Mucosa of descending colon (tissue), 3 donors: ENCODE measurements around the gene LINS1. TPM values are rescaled to one million over a fixed set of nuclear protein-coding genes. Genes with fewer than 3 reads are reported as not detected.

ENCODE experiments used
- ATAC-seq: fragments of 200-7000 bp; cut with Tn5 transposase; one replicate; pipeline ENCODE4 v1.9.1; 2020; ENCODE audit warnings: mild to moderate bottlenecking, moderate library complexity
- DNase-seq, 3 donors: peaks; one replicate each; pipeline ENCODE4 v3.0.0-alpha.2; 2020
- H3K36me3 ChIP-seq: fragments of 200-600 bp; one replicate; pipeline ENCODE4 v1.8.0; 2021; ENCODE audit warnings: low read depth, mild to moderate bottlenecking
- H3K4me1 ChIP-seq: fragments of 200-600 bp; one replicate; pipeline ENCODE4 v1.8.0; 2021; ENCODE audit warnings: low read depth, mild to moderate bottlenecking
- H3K4me3 ChIP-seq: fragments of 200-600 bp; one replicate; pipeline ENCODE4 v1.8.0; 2021; ENCODE audit warnings: mild to moderate bottlenecking
- H3K9me3 ChIP-seq: fragments of 200-600 bp; one replicate; pipeline ENCODE4 v1.8.0; 2021; ENCODE audit warnings: mild to moderate bottlenecking
- CTCF ChIP-seq: fragments of 200-600 bp; IDR thresholded peaks from one replicate; pipeline ENCODE4 v1.8.0; 2022; ENCODE audit warnings: antibody characterized with exemption, mild to moderate bottlenecking
- intact Hi-C, 2 donors: fragments of 100-400 bp; cut with DNase I in 1 of 2; cut with micrococcal nuclease in 1 of 2; formaldehyde crosslinking; loops; one replicate each; pipeline versions ENCODE4 v1.11.0 to v1.11.1; 2022; cut with DNase I, micrococcal nuclease
- total RNA-seq, 3 donors: library from RNA; stranded (reverse); fragmentation: NEBNext Ultra II Directional in 2 of 3; extraction: Animal tissue kit (Norgen Biotek cat#: 25700) in 2 of 3; gene quantifications; one replicate each; pipeline versions ENCODE4 v1.2.1 to v1.2.4, GENCODE V29; 2021 to 2023
- donor health status: DM: no; HTN: no; CAD: no; lungs with moderate emphysema.
- donor health status: DM: no; HTN: no; CAD: no.
- donor health status: DM: no; HTN: yes; CAD: no.

Gene LINS1
- total RNA-seq, 3 donors from 2014 or later = 18.6 to 32.0 (median 24.2) TPM

- H3K4me3 ChIP-seq = no peak overlapping the region
- intact Hi-C loops = loop anchor here (10.0 kb wide), 2 partner anchors 215 to 225 kb away; partner anchors contain the start of gene ADAMTS17 (in 1 of the 2)
- no peak for TF ChIP-seq CTCF
- H3K9me3 ChIP-seq = no peaks in the 10 kb centered on the region
- H3K4me1 ChIP-seq = no peaks in the 10 kb centered on the region
- no peak for DNase-seq
- ATAC-seq = no peak
- no peaks in the 10 kb centered on the region for H3K36me3 ChIP-seq
Observed at GRCh38 chr15:100569391-100569790, 32.6 kb downstream of the LINS1 start.

GRCh38 chr15:100566850-100567628 lies 34.9 kb downstream of the LINS1 start:
- no peaks in the 10 kb centered on the region for H3K36me3 ChIP-seq
- no peak for TF ChIP-seq CTCF
- DNase-seq = no peak
- H3K4me3 ChIP-seq = no peak overlapping the region
- intact Hi-C loops = loop anchor here (10.0 kb wide), 2 partner anchors 212 to 222 kb away; partner anchors contain the start of gene ADAMTS17 (in 1 of the 2)
- ATAC-seq = no peak
- H3K9me3 ChIP-seq = no peaks in the 10 kb centered on the region
- no peaks in the 10 kb centered on the region for H3K4me1 ChIP-seq

GRCh38 chr15:100565591-100565990 lies 36.4 kb downstream of the LINS1 start:
- no peaks in the 10 kb centered on the region for H3K4me1 ChIP-seq
- H3K4me3 ChIP-seq = no peak overlapping the region
- no peaks in the 10 kb centered on the region for H3K9me3 ChIP-seq
- no peaks in the 10 kb centered on the region for H3K36me3 ChIP-seq
- DNase-seq (no peak), ATAC-seq (no peak)
- intact Hi-C loops = loop anchor here (10.0 kb wide), 2 partner anchors 211 to 221 kb away; partner anchors contain the start of gene ADAMTS17 (in 1 of the 2)
- TF ChIP-seq CTCF = no peak

- intact Hi-C loops = loop anchor here (10.0 kb wide), 2 partner anchors 206 to 216 kb away; partner anchors contain the start of gene ADAMTS17 (in 1 of the 2)
- ATAC-seq = no peak
- DNase-seq = no peak
- H3K4me3 ChIP-seq = no peak overlapping the region
- no peaks in the 10 kb centered on the region for H3K4me1 ChIP-seq
- H3K9me3 ChIP-seq = no peaks in the 10 kb centered on the region
- no peak for TF ChIP-seq CTCF
- H3K36me3 ChIP-seq = no peaks in the 10 kb centered on the region
Observed at GRCh38 chr15:100560323-100560722, 41.7 kb downstream of the LINS1 start.

- DNase-seq (peak in 1 of 3 donors; percentile 36), ATAC-seq (peak; percentile 49)
- no peak for TF ChIP-seq CTCF
- Histone ChIP-seq H3K9me3 (no peaks in the 10 kb centered on the region), H3K36me3 (no peaks in the 10 kb centered on the region), H3K4me1 (no peaks in the 10 kb centered on the region), H3K4me3 (no peak overlapping the region)
- intact Hi-C loops = no loop called here
Observed at GRCh38 chr15:100559330-100559729, 42.7 kb downstream of the LINS1 start.
